HG03135 (cell line): Measurements from ENCODE around the gene HARBI1.

Source experiments
- ATAC-seq: cut with Tn5 transposase; IDR thresholded peaks from one replicate; pipeline ENCODE4 v1.9.1; 2021; ENCODE audit warnings: mild to moderate bottlenecking, moderate library complexity; ENCODE audit not compliant: unreplicated experiment

HARBI1 gene, protein sequence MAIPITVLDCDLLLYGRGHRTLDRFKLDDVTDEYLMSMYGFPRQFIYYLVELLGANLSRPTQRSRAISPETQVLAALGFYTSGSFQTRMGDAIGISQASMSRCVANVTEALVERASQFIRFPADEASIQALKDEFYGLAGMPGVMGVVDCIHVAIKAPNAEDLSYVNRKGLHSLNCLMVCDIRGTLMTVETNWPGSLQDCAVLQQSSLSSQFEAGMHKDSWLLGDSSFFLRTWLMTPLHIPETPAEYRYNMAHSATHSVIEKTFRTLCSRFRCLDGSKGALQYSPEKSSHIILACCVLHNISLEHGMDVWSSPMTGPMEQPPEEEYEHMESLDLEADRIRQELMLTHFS

GRCh38 chr11:46617134-46617971 lies at the start of gene HARBI1, which contains the start of gene ATG13:
HARBI1 (minus strand) TSS chr11:46617227; CDS start chr11:46616237, 990 bp downstream.
ATG13 (plus strand) TSS chr11:46617553; CDS start chr11:46644292, 26,739 bp downstream.
- ATAC-seq: peak; percentile 89

DNA sequence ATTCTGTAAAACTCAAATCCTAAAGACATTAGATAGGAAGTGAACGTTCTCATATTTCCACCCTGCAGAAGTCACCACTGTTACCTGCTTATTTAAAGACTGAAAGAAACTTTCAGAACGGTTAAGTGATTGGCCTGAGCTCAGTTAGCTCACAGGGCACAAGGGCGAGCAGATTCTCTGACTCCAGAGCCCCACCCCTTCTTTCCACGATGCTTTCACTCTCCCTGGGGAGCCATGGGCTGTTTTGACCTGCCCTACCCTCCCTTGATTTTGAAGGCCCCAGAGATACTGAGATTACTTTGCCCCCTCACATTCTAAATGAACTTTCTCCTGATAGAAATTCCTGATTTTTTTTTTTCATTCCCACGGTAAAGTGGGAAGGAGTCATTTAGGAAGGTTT lies 49.5 kb upstream of the HARBI1 start:
- no peak for ATAC-seq

- ATAC-seq: no peak
Measured at GRCh38 chr11:46665356-46665755, 48.3 kb upstream of the HARBI1 start.

- ATAC-seq: no peak
Measured at GRCh38 chr11:46664612-46665011, 47.6 kb upstream of the HARBI1 start.

DNA sequence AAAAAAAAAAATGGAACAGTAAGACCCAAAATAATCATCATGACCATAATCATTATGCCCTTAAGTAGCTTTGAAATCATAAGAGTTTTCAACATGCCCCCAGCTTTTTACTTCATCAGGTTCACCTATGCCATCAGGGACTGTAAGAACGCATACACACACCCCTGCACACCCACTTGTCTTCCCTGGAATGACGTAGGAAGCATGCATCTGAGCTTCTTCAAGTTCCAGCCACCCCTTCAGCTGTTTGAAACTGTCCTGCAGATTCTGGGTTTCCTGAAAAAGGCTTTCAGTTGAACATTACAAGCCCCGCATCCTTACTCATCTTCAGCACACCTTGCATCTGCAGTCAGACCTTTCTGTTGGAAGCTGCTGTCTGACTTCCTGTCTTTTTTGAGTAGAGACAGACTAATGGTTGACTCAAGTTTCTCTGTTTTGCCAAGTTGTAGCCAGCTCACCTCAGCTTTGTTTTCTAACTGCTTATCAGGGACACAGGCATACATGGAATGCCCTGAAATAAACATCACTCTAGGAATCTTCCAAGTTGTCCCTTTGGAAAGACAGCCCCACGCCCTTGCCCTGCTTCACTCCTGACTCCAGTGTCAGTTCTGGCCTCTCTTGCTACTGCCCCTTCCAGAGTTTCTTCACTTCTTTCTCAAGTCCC lies 46.4 kb upstream of the HARBI1 start:
- ATAC-seq: no peak

DNA sequence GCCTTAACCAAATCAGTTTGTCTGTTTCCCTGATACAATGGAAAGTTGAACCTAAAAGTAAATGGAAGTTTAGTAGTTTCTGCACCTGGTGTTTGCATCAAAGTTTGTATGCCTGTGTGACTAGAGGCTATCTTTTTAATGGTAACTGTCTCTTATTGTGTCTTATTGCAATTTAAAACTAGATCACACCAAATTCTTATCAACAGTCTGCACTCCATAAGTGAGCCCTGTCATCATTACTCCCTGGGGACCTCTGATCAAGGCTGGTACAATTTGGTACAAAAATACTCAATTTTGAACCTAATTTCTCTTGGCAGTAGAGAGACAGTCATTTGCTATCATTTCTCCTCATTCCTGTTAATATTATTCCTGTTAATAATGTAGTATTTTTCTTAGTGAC lies 45.3 kb upstream of the HARBI1 start:
- no peak for ATAC-seq

- no peak for ATAC-seq
Measured at GRCh38 chr11:46661836-46662235, 44.8 kb upstream of the HARBI1 start.

GRCh38 chr11:46659908-46660307 lies 42.9 kb upstream of the HARBI1 start:
- no peak for ATAC-seq

- ATAC-seq: no peak
Measured at GRCh38 chr11:46658259-46658658, 41.2 kb upstream of the HARBI1 start.

GRCh38 chr11:46657186-46657585 lies 40.2 kb upstream of the HARBI1 start:
- ATAC-seq: no peak

DNA sequence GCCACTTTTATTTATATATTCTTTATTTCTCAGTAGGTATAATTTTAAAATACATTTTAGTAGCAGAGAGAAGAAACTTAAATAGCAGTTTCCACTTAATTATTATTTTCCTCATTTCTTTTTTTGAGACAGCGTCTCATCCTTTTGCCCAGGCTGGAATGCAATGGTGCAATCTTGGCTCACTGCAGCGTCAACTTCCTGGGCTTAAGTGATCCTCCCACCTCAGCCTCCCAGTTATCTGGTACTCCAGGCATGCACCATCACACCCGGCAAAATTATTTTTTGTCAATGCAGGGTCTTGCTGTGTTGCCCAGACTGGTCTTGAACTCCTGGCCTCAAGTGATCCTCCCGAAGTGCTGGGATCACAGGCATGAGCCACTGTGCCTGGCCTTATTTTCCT lies 38.6 kb upstream of the HARBI1 start:
- ATAC-seq: no peak

GRCh38 chr11:46649180-46649738 lies 32.2 kb upstream of the HARBI1 start:
- ATAC-seq: no peak

GRCh38 chr11:46643986-46644385 lies 27.0 kb upstream of the HARBI1 start:
- no peak for ATAC-seq

GRCh38 chr11:46643531-46643930 lies 26.5 kb upstream of the HARBI1 start:
- ATAC-seq: no peak

- no peak for ATAC-seq
Measured at GRCh38 chr11:46642627-46643335, 25.8 kb upstream of the HARBI1 start.

DNA sequence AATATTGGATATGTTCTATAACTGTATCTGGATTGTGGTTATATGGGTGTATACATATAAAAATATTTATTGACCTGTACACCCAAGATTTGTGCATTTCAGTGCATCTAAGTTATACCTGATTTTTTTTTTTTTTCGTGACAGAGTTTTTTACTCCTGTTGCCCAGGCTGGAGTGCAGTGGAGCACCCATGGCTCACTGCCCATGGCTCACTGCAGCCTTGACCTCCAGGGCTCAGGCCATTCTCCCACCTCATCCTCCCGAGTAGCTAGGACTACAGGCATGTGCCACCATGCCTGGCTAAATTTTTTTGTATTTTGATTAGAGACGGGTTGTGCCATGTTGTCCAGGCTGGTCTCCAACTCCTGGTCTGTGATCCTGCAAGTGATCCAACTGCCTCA lies 24.6 kb upstream of the HARBI1 start:
- ATAC-seq: no peak

DNA sequence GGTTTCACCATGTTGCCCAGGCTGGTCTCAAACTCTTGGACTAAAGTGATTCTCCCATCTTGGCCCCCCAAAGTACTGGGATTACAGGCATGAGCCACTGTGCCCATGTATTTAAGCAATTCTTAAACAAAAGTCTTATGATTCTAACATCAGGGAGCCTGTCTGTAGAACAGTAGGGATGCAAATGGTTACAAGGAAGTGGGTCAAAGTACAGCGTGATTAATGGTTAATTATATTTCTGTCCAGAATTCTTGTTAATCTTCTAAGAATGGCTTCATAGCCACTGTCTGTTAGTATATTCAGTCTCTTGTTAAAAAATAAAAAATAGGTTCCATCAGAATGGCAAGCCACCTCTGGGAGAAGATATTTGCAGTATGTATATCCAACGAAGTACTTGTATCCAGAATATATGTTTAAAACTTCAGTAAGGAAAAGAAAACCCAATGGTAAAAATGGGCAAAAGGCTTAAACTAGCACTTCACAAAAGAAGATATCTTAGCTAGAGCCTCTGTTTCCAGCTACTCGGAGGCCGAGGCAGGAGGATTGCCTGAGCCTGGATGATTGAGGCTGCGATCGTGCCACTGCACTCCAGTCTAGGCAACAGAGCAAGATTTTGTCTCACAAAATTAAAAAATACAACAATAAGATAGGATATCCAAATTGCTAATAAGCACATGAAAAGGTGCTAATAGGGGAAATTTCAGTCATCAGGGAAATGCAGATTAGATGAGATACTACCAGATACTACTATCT lies 23.2 kb upstream of the HARBI1 start:
- ATAC-seq: no peak

DNA sequence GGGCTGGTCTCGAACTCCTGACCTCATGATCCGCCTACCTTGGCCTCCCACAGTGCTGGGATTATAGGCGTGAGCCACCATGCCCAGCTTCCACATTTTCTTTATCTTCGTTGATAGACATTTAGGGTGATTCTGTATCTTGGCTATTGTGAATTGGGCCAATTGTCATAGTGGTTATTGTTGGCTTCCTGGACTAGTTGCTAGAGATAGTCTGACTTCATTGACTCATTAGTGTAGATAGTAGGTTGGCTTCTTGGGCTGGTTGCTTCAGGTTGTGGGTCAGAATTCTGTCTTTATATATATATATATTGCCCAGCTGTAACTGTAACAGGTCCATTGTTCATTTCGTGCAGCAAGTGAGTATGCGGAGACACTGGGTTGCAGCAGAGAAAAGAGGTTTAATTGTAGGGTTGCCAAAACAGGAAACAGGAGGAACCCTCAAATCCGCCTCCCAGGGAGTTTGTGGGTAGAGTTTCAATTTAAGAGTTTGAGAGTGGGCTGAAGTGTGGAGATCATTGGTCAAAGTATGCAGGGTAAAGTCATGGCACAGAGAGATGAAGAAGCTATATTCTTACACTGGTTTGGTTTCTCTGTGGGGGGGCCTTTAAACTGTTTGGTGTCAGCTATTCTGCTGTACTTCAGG lies 22.3 kb upstream of the HARBI1 start:
- no peak for ATAC-seq

DNA sequence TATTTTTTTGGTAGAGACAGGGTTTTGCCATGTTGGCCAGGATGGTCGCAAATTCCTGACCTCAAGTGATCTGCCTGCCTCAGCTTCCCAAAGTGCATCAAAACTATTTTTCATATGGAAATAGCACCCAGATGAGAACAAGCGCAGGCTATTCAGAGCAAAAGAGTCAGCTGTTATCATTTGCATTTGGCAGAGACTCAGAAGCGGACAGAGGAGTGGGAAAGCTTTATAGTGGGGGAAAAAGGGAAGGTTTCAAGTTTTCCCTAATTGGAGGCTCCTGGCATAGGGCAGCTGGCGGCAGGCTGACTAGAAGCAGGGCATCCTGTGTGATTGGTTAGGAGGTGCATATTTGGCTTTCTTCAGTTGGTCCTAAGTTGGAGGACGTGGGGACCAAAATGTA lies 20.5 kb upstream of the HARBI1 start:
- no peak for ATAC-seq
